Activated gamma-delta T cell treated with anti-CD3 and anti-CD28 coated beads, Interleukin-2, amount 50 U/mL, for 16 hours (primary cell): ENCODE results near the gene SPI1.

Source experiments
- DNase-seq: peaks from one replicate; pipeline ENCODE4 v3.0.0-alpha.2; 2020; ENCODE audit warnings: low read depth

Gene SPI1

DNA sequence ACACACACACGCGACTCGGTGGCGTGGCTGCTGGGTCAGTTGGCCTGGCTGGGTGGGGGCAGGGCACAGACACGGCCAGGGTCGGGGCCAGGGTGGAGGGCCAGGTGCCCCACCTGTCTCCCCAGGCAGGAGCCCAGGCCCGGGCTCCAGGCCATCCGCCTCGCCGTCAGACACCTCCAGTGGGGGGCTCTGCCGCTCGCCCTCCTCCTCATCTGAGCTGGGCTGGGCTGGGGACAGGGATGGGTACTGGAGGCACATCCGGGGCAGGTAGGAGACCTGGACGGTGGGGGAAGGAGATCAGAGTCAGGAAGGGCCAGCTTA, 19.7 kb downstream of the SPI1 start:
- DNase-seq: no peak

GRCh38 chr11:47357985-47358730, 20.2 kb downstream of the SPI1 start:
- no peak for DNase-seq

- no peak for DNase-seq
Measured at GRCh38 chr11:47356998-47357329, 21.4 kb downstream of the SPI1 start.

- DNase-seq: no peak
Measured at GRCh38 chr11:47356129-47356997, 22.0 kb downstream of the SPI1 start.

GRCh38 chr11:47355283-47356128, 22.8 kb downstream of the SPI1 start:
- DNase-seq: no peak

DNA sequence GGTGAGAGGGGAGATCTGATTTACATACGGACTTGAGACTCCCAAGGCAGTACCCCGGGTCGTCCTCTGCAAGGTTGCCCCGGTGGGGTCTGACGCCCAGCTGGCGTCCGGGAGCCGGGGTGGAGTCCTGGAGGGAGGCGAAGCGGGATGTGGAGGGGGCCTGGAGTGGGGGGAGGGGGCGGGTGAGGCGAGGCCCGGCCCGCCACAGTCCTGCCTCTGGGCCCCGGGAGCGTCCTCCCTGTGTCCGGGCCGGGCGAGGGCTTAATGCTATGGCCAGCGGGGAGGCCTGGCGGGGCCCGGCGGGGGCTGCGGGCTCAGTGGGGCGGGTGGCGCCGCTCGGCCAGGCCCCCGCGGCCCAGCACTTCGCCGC, 23.4 kb downstream of the SPI1 start:
- no peak for DNase-seq

DNA sequence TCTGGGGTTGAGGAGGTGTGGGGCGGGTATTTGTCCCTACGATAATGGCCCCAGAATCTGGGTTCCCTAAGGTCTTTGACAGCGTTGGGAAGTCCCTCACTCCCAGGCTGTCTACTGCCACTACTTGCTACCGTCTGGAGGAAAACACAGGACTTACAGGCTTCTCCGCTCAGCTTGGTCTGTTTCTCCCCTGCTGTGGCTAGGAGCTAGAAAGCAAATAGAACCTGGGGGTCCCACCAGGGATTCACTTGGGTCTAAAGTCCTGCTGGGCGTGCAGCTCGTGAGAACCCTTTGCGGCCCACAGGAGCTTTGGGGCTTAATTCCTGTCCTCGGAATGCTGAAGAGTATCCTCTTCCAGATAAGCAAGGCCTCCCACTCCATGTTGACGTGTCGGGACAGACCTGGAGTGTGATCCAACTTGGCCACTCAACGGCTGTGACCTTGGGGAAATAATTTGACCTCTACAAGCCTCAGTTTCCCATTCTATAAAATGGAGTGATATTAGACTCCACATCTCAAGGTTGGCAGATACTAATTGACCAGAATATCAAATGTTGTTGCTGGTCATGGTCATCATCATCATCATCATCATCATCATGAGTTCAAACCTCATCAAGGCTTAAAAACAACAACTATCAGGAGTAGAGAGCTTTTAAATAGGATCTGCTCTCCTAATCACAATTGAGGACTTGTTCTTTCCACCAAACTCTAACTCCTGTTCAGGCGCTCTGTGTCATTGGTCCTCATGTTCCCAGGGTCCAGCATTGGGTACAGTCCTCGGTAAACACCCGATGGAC, 24.2 kb downstream of the SPI1 start:
- no peak for DNase-seq

- DNase-seq: no peak
Measured at GRCh38 chr11:47352556-47352955, 25.8 kb downstream of the SPI1 start, which contains the start of gene MYBPC3. Gene MYBPC3 (minus strand): TSS chr11:47352702. CDS start chr11:47352647, 55 bp downstream.

GRCh38 chr11:47351156-47352126, 26.9 kb downstream of the SPI1 start:
- DNase-seq: no peak

DNA sequence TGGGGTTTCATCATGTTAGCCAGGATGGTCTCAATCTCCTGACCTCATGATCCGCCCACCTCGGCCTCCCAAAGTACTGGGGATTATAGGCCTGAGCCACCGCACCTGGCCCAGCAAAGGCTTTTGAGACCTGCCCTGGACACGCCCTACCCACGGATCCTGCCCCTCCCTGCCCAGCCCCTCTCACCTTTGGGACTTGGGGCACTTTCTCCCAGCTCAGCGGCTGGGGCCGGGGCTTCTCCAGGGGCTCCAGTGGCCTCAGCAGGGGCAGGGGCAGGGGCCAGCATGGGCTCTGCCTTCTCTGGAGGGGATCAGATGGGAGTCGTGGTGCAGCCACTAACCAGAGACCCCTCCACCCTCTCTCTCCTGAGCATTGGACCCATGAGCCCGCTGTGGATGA, 28.0 kb downstream of the SPI1 start:
- no peak for DNase-seq

DNA sequence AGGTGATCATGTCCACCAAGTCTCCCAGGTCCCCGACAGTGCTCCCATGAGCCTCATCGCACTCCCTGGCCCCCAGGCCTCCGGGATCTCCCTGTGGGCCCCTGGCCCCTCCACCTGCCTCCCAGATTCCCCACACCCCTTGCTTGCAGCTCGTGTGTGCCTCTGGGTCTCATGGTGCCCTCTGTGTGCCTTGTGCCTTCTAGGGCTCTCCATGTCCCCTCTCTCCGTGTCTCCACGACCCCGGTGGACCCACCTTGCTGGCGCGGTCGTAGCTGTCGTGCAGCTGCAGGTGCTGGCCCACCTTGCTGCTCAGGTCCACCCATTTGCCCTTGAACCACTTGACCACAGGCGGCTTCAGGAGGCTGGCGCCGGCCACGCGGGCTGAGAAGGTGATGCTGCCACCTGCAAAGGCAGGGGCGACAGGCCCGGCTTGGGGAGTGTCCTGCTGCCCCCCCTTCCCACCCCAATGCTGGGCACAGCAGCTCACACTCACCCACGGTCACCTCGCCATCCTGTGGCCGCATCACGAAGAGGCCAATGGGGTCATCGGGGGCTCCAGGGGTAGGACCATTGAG, 28.7 kb downstream of the SPI1 start:
- no peak for DNase-seq

GRCh38 chr11:47348859-47349258, 29.5 kb downstream of the SPI1 start:
- no peak for DNase-seq

DNA sequence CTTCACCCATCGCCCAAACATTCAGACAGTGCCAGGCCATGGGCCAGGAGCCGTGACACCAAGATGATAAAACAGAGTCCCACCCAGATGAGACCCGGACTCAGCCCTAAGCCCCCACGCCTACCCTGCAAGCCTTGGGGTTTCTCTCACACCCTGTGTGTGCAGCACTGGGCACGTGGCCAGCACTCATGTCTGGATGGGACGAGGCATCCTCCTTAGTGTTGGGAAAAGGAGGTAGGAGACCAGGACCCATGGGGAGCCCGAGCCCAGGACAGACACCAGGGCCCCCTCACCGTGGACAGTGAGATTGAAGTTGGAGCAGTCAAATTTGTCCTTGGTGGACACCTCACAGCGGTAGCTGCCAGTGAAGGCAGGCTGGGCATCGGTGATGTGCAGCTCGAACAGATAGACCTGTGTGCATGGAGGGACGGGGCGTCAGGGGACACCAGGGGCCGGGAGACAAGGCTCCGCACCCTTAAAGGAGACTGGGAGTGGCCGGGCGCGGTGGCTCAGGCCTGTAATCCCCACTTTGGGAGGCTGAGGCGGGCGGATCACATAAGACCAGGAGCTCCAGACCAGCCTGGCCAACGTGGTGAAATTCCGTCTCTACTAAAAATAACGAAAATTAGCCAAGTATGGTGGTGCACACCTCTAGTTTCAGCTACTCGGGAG, 30.1 kb downstream of the SPI1 start:
- no peak for DNase-seq

DNA sequence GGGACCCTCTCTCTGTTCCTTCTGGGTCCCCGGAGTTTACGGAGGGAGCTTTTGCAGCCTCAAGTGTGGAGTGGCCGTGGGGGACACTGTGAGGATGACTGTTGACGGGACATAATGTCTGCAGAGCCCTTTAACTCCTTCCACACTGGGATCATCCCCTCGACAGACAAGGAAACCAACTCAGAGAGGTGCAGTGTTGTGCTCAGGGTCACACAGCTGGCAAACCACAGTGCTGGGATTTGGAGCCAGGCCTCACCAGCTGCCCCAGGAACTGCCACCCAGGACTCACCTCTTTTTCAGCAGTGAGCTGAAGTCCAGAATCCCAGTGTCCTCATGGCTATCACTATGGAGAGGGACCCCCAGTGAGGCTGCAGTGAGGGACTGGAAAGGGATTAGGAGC, 31.2 kb downstream of the SPI1 start:
- no peak for DNase-seq

GRCh38 chr11:47345890-47346563, 32.3 kb downstream of the SPI1 start:
- no peak for DNase-seq

- no peak for DNase-seq
Measured at GRCh38 chr11:47342854-47343253, 35.5 kb downstream of the SPI1 start.

DNA sequence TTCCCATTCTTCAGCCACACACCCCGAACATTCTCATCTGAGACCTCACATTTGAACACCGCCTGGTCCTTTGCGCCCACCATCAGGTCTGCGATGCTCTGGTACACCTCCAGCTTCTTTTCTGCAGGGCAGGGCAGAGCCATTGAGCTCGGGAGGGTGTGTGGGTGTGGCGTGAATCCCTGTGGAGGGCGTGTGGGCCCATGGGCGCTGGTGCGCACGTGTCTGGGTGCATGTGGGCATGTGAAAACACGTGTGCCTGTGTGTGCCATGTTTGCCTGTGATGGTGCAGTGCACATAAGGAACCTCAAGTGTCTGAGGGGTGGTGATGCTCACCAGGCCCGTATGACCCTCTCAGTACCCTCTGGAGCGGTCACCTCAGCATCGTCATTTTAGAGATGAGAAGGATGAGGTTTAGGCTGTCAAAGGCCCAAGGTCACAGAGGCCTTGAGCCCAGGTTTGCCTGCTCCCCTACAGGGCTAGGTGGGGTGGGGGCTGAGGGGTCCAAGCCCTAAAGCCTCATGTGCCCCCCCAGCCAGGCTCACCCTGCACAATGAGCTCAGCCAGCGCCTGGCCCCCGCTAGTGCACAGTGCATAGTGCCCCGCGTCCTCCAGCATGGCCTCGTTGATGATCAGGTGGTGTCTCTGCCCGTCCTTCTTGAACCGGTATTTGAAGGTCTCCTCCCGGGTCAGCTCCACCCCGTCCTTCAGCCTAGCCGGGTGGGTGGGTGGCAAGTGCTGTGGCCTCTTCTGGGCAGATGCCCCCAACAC, 36.1 kb downstream of the SPI1 start:
- no peak for DNase-seq

DNA sequence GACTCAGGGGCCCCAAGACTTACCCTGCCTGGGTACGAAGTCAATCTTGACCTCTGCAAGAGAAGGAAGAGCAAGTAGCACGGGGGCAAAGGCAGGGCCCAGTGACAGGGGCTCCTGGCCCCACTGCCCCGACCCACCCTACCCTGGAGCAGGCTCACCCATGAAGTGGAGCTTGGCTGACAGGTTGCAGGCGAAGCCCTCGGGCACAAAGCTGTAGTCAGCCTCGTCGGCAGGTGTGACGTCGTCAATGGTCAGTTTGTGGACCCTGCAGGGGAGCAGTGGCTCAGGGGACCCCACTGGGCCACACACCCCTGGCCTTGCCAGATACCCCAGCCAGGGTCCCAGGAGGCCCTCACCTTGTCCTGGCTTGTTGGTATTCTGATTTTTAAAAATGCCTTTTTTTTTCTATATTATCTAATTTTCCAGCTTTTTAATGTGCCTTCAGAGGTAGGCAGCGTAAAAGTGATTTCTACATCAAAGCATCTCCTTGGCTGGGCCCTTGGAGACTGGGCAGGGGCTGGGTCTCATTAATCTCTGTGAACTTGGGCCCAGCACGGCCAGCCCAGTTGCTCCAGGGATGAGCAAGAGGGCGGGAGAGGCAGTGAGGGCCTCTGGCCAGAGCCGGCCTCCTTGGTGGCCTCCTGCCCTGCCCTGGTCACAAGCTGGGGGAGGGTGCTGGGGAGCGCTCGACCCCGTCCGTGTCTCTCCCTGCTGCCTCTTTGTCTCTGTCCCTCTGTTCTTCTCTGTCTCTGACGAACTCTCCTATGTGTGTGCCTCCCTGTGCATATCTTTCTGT, 37.2 kb downstream of the SPI1 start:
- no peak for DNase-seq
